Measurements from ENCODE around the gene RNF32. TPM values are rescaled to one million over a fixed set of nuclear protein-coding genes. Genes with fewer than 3 reads are reported as not detected.

Gene RNF32
- total and polyA plus RNA-seq, 2 of the 13 experiments (the other 11 are each of a cell fraction or from before 2014, with no cell fraction given), result not detected

- TF ChIP-seq ZBTB33 (CRISPR knock-in tag; IDR thresholded peaks at IDR 0.05), result peak; percentile 29; the same call in 1 of the 2 replicates
- no peak for TF ChIP-seq AHR (CRISPR knock-in tag; IDR thresholded peaks at IDR 0.05)
- 0 out of 2 replicates have a peak, but pooled peaks have one; percentile 5 for TF ChIP-seq HOXA5 (CRISPR knock-in tag; IDR thresholded peaks at IDR 0.05)
- TF ChIP-seq ZNF512B (CRISPR knock-in tag; IDR thresholded peaks at IDR 0.05; ENCODE audit: borderline replicate concordance), result peak; percentile 73; the same call in 1 of the 2 replicates
- TF ChIP-seq MNT (IDR thresholded peaks at IDR 0.05), result no peak
- TF ChIP-seq MAZ (IDR thresholded peaks at IDR 0.05; ENCODE audit: borderline replicate concordance, low read depth, low read length), result no peak
- TF ChIP-seq MAZ (CRISPR knock-in tag; IDR thresholded peaks at IDR 0.05; ENCODE audit: low read depth), result no peak
- TF ChIP-seq ZBTB20 (CRISPR knock-in tag; IDR thresholded peaks at IDR 0.05; ENCODE audit: borderline replicate concordance, low read depth), result 0 out of 2 replicates have a peak, but pooled peaks have one; percentile 42
- no peak for TF ChIP-seq ZNF784 (CRISPR knock-in tag; IDR thresholded peaks at IDR 0.05; ENCODE audit: borderline replicate concordance)
- TF ChIP-seq ZNF7 (CRISPR knock-in tag; IDR thresholded peaks at IDR 0.05), result no peak
- no peak for TF ChIP-seq ZBTB25 (CRISPR knock-in tag; IDR thresholded peaks at IDR 0.05)
- TF ChIP-seq ZNF576 (CRISPR knock-in tag; IDR thresholded peaks at IDR 0.05), result no peak
- TF ChIP-seq ZBTB2 (CRISPR knock-in tag; IDR thresholded peaks at IDR 0.05; ENCODE audit: low read depth), result 0 out of 2 replicates have a peak, but pooled peaks have one; percentile 4
- peak; percentile 98 for TF ChIP-seq ZBTB38 (CRISPR knock-in tag; IDR thresholded peaks at IDR 0.05)
- 0 out of 2 replicates have a peak, but pooled peaks have one; percentile 40 for TF ChIP-seq MEF2D (CRISPR knock-in tag; IDR thresholded peaks at IDR 0.05)
- TF ChIP-seq ZNF556 (CRISPR knock-in tag; IDR thresholded peaks at IDR 0.05; ENCODE audit: borderline replicate concordance), result no peak
- TF ChIP-seq PRPF4 (IDR thresholded peaks at IDR 0.05; ENCODE audit: low read depth, low read length, poor library complexity, severe bottlenecking), result peak; percentile 61
- TF ChIP-seq ZNF292 (CRISPR knock-in tag; IDR thresholded peaks at IDR 0.05; ENCODE audit: borderline replicate concordance, low read depth), result 0 out of 2 replicates have a peak, but pooled peaks have one; percentile 8
Measured at GRCh38 chr7:156617215-156617614, 23.4 kb upstream of the RNF32 start (continued).

All from HepG2 (cell line).